Epithelial cell of proximal tubule (primary cell): Measurements from ENCODE around the gene CCDC89. TPM values are rescaled to one million over a fixed set of nuclear protein-coding genes. Genes with fewer than 3 reads are reported as not detected.
"Not testable (repeated sequence)": the region's sequence is repeated elsewhere in the genome, so short reads cannot be mapped to it uniquely, and the experiment has no call there.

Source experiments
- DNase-seq: peaks from one replicate; pipeline ENCODE4 v3.0.0-alpha.2; 2011; ENCODE audit warnings: low read depth
- H3K4me3 ChIP-seq: 2 replicates; pipeline ENCODE4 v1.5.1; 2011; ENCODE audit warnings: low read depth, mild to moderate bottlenecking, low read length
- total RNA-seq: library from RNA; depleted of rRNA; stranded (reverse); fragments of >200 nt; gene quantifications from 2 replicates; pipeline ENCODE4 v1.2.3, GENCODE V29; 2015
- TF ChIP-seq, protein P1 (sequence below): conservative IDR thresholded peaks from 2 replicates; pipeline ENCODE4 v1.5.1; 2012; ENCODE audit warnings: low read depth, mild to moderate bottlenecking, low read length

The CCDC89 gene
- total RNA-seq, 1 donor from 2014 or later = not detected

DNA sequence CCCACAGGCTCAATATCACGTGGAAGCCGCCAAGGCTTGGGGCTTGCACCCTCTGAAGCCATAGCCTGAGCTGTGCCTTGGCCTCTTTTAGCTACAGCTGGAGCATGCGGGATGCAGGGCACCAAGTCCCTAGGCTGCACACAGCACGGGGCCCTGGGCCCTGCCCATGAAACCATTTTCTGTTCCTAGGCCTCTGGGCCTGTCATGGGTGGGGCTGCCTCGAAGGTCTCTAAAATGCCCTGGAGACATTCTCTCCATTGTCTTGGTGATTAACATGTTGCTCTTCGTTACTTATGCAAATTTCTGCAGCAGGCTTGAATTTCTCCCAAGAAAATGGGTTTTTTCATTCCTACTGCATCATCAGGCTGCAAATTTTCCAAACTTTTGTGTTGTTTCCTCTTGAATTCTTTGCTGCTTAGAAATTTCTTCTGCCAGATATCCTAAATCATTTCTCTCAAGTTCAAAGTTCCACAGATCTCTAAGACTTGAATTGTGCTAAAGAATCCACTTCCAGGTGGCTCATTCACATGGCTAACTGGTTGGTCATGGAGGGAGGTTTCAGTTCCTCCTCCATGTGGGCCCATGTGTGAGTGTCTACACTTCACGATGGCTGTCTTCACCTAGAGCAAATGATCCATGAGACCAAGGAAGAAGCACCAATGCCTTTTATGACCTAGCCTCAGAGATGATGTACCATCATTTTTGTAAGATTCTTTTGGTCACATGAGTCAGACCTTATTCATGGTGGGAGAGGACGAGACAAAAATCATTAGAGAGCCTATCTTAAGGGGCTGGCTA, 13.7 kb downstream of the CCDC89 start:
- DNase-seq = no peak
- TF ChIP-seq, protein P1, sequence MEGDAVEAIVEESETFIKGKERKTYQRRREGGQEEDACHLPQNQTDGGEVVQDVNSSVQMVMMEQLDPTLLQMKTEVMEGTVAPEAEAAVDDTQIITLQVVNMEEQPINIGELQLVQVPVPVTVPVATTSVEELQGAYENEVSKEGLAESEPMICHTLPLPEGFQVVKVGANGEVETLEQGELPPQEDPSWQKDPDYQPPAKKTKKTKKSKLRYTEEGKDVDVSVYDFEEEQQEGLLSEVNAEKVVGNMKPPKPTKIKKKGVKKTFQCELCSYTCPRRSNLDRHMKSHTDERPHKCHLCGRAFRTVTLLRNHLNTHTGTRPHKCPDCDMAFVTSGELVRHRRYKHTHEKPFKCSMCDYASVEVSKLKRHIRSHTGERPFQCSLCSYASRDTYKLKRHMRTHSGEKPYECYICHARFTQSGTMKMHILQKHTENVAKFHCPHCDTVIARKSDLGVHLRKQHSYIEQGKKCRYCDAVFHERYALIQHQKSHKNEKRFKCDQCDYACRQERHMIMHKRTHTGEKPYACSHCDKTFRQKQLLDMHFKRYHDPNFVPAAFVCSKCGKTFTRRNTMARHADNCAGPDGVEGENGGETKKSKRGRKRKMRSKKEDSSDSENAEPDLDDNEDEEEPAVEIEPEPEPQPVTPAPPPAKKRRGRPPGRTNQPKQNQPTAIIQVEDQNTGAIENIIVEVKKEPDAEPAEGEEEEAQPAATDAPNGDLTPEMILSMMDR = no peak
- H3K4me3 ChIP-seq = no peak overlapping the region

DNA sequence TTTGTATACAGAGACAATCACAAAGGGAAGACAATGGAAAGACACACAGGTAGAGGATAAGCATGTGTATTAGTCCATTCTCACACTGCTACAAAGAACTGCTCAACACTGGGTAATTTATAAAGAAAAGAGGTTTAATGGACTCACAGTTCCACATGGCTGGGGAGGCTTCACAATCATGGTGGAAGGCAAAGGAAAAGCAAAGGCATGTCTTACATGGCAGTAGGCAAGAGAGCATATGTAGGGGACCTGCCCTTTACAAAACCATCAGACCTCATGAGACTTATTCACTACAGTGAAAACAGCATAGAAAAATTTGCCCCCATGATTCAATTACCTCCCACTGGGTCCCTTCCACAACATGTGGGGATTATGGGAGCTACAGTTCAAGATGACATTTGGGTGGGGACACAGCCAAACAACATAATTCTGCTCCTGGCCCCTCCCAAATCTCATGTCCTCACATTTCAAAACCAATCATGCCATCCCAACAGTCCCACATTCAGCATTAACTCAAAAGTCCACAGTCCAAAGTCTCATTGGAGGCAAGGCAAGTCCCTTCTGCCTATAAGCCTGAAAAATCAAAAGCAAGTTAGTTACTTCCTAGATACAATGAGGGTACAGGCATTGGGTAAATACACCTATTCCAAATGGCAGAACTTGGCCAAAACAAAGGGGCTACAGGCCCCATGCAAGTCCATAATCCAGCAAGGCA, 14.9 kb downstream of the CCDC89 start:
- not testable (repeated sequence) for DNase-seq, H3K4me3 ChIP-seq

DNA sequence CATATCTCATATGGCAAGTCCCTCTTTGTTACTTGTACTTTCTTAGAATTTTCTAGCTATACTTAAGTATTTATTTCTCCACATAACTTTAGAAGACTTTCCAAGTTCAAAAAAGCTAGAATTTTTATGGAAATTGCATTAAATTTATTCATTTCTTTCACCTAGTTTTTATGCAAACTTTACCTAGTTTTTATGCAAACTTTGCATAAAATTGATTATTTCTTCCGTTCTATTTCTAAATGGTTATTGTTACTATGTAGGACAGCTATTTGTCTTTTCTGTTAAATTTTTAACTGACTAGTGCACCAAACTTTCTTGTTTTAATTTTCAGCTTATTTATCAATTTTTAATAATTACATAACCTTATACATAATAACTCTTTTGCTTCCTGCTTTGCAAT, 17.8 kb downstream of the CCDC89 start:
- H3K4me3 ChIP-seq = no peak overlapping the region
- TF ChIP-seq, protein P1 = no peak

DNA sequence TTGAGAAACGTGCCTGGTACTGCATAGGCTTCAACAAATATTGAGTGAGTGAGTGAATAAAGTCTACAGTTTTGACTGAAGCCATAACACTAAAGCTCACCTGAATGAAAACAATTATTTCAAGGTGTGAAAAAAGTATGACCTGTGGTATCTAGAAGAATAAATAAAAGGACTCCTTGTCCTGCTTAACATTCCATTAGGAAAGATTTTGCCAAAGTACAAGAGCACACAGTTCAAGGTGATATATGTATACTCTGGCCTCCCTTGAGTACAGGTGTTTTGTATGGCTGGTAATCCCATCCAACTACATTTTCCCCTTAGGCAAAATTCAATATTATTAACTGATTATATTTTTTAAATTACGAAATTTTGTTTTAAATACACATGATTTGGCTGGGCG, 19.3 kb downstream of the CCDC89 start:
- TF ChIP-seq, protein P1 = no peak
- no peak for DNase-seq
- no peak overlapping the region for H3K4me3 ChIP-seq

More for the DNA sequence above, 17.8 kb downstream of the CCDC89 start:
- no peak for DNase-seq

DNA sequence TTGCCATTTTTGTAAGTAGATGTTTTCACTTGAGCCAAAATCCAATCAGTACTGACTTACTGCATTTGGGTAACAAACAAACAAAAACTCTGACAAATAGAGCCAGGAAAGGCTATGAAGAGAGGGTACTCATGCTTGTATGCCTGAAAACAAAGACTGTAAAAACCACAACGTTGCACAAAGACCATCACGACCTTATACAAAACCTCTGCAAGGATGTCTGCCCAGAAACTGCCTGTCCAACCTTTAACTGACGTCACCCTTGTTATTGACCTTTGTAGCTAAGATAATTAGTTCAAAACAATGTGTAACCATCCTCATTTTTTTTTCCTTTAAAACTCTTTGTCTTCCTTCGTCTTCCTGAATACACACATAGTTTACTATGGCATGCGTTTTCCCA, 20.3 kb downstream of the CCDC89 start:
- TF ChIP-seq, protein P1 = no peak
- H3K4me3 ChIP-seq = peak overlapping the region; percentile 90
- peak; percentile 59 for DNase-seq

DNA sequence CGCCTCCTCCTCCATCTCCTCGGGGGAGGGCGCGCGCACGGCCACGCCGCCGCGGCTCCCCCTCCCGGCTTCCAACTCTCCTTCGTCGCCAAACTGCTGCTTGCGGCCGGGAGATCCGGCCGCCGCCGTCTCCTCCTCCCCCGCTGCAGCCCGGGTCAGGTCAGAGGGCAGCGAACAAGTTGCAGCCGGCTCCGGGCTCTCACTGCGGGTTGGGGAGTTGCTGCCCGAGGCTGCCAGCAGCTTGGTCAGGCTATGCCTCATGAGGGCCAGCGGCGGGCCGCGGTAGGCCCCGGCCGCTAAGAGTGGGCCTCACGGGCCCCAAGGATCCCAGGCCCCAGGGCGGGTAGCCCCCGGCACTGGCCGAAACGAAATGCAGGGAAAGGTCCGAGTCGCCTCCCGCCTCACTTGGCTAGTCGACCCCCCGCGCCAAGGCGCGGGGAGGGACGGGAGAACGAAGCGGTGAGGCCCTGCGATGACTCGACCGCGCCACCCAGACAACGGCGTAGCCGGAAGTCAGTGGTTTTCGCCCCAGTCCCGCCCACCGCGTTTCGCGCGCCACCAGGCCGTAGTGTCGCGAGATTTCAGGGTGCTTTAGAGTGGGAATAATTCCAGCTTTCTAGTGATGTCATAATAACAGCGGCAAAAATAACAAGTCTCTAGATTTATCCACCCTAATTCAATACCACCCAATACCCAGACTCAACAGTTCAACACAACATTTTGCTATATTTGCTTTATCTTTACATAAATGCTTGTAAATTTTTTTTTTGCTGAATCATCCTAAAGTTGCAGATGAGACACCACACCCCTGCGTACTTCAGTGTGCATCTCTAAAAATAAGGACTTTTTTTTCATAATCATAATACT, 21.1 kb downstream of the CCDC89 start, which contains the start of gene CREBZF:
CREBZF (minus strand) TSS at position 515 of the 867 bp plus-strand sequence; CDS start at position 261, 254 bp downstream.
- peak; percentile 59 for DNase-seq
- TF ChIP-seq, protein P1 = peak; percentile 1
- peak within 1 kb of the TSS; percentile 90 for H3K4me3 ChIP-seq
